HT1080 (cell line): Measurements from ENCODE around the gene MRPS2. TPM values are rescaled to one million over a fixed set of nuclear protein-coding genes. Genes with fewer than 3 reads are reported as not detected.
"Not testable (repeated sequence)": the region's sequence is repeated elsewhere in the genome, so short reads cannot be mapped to it uniquely, and the experiment has no call there.

Source experiments
- DNase-seq: peaks from one replicate; pipeline ENCODE4 v3.0.0-alpha.2; 2015; ENCODE audit warnings: low read depth
- total RNA-seq: library from RNA; depleted of rRNA; stranded (reverse); fragments of >200 nt; shearing (Covaris generic); gene quantifications from 2 replicates; pipeline ENCODE4 v1.2.3, GENCODE V29; 2014

MRPS2 gene
- total RNA-seq, 1 experiment from 2014 or later, result 170 TPM

GRCh38 chr9:135514342-135515082, 14.0 kb downstream of the MRPS2 start:
- DNase-seq, result no peak

- no peak for DNase-seq
Observed at GRCh38 chr9:135515083-135515951, 14.8 kb downstream of the MRPS2 start.

- DNase-seq, result peak; percentile 96
Observed at GRCh38 chr9:135516132-135516860, 15.8 kb downstream of the MRPS2 start.

DNA sequence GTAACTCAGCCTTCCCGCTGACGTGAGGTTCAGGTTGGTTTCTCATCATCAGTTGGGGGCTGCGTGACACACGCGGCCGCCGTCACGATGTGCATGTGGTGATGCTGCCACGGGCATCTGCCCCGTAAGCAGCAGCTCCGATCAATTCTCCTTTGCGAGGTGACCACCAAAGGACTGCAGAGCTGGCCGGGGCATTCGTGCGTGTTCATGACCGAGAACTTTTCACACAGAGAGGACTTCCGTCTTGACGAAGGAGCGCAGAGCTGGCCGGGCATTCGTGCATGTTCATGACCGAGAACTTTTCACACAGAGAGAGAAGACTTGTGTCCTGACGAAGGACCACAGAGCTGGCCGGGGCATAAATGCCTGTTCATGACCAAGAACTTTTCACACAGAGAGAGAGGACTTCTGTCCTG, 16.9 kb downstream of the MRPS2 start:
- DNase-seq, result no peak

DNA sequence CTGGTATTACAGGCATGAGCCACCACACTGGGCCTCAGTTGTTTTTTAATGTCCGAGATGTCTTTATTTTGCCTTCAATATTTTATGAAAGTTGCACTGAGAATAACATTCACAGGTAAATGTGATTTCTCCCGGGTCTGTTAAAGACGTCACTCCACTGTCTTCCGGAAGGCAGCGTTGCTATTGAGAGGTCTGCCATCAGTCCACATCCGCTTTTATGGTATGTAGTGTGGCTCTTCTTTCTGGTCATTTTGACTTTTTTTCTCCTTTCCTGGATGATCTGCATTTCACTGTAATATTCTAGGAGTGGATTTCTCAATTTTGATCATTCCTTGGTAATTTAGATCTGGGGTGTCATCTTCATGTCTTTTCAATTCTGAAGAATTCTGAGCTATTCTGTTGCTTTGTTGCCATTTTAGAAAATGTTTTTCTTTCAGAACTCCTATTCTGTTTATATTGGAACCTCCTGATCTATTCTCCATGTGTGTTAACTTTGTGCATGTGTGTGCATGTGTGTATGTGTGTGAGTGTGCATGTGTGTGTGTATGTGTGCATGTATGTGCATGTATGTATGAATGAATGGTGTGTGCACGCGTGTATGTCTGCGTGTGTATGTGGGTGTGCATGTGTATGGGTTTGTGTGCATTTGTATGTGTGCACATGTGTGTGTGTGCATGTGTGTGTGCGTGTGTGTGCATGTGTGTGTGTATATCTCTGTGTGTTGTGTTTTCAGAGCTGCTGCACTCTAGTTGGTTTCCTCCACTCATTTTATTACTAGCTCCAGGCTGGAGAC, 18.9 kb downstream of the MRPS2 start:
- no peak for DNase-seq

DNA sequence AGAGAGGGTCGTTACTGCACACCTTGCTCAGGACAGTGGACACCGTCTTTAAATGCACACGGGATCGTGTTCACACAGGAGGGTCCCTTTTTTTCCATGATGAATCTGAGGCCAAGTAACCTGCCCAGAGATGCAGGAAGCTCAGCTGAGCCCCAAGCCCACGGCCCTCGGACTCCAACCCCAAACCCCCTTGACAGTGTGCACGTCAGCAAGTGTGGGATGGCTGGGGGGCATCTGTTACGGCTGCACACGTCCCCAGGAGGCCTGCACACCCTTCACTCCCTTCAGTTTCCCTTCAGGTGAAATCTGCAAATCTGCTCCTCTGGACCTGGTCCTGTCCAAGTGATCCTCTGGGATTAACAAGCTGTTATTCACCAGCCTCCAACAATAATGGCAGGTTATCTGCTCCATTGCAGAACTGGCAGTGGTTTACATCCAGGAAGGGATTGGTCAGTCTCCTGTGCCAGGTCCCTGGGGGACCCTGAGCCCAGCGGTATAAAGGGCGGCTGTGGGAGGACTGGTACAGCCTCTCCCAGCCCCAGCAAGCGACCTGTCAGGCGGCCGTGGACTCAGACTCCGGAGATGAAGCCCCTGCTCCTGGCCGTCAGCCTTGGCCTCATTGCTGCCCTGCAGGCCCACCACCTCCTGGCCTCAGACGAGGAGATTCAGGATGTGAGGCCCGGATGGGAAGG, 20.6 kb downstream of the MRPS2 start, which contains the start of gene LCN1:
LCN1 (plus strand) TSS at position 525 of the 692 bp plus-strand sequence; CDS start at position 583, 58 bp downstream.
- DNase-seq, result no peak

DNA sequence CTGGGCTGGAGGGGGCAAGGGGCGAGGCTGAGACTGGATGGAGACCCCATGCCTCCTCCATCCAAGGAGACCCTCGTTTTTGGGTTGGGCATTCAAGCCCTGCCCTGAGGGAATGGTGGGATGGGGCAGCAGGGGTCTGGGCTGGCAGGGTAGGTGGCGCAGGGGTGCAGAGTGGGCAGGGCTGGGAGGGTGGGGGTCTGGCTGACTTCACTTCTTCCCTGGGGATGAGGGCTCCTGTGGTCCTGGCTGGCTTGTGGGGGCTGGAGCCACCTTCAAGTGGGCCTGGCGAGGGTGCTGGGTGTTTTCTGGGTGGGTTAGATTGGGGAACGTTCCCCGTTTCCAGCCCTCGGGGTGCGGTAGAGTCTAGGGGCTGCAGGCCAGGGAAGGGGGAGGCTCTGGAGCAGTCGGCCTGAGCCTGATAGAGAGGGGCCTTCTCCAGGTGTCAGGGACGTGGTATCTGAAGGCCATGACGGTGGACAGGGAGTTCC, 21.2 kb downstream of the MRPS2 start:
- DNase-seq, result no peak

GRCh38 chr9:135522137-135522877, 21.8 kb downstream of the MRPS2 start:
- DNase-seq, result no peak

GRCh38 chr9:135522931-135523330, 22.4 kb downstream of the MRPS2 start:
- no peak for DNase-seq

- DNase-seq, result no peak
Observed at GRCh38 chr9:135523521-135524129, 23.1 kb downstream of the MRPS2 start.

- peak; percentile 68 for DNase-seq
Observed at GRCh38 chr9:135524130-135524861, 23.8 kb downstream of the MRPS2 start.

GRCh38 chr9:135525241-135526088, 25.0 kb downstream of the MRPS2 start:
- no peak for DNase-seq

GRCh38 chr9:135526089-135526729, 25.7 kb downstream of the MRPS2 start:
- no peak for DNase-seq

- DNase-seq, result no peak
Observed at GRCh38 chr9:135526730-135527571, 26.5 kb downstream of the MRPS2 start.

DNA sequence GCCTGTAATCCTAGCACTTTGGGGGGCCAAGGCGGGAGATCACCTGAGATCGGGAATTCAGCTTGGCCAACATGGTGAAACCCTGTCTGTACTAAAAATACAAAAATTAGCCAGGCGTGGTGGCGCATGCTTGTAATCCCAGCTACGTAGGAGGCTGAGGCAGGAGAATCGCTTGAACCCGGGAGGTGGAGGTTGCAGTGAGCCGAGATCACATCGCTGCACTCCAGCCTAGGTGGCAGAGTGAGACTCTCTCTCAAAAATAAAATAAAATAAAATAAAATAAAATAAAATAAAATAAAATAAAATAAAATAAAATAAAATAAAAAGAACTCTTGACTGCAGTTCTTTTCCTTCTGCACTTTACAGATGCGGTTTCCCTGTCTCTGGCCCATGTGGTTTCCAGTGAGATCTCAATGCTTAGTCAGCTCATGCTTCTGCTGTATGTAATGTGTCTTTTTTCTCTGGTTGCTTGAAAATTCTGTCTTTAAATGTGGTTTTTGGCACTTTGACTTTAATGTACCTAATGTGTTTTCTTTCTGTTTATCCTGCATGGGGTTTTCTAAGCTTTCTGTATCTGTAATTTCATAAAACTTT, 28.5 kb downstream of the MRPS2 start:
- not testable (repeated sequence) for DNase-seq
